ENCODE results near the gene SEPTIN11.

SEPTIN11 gene

DNA sequence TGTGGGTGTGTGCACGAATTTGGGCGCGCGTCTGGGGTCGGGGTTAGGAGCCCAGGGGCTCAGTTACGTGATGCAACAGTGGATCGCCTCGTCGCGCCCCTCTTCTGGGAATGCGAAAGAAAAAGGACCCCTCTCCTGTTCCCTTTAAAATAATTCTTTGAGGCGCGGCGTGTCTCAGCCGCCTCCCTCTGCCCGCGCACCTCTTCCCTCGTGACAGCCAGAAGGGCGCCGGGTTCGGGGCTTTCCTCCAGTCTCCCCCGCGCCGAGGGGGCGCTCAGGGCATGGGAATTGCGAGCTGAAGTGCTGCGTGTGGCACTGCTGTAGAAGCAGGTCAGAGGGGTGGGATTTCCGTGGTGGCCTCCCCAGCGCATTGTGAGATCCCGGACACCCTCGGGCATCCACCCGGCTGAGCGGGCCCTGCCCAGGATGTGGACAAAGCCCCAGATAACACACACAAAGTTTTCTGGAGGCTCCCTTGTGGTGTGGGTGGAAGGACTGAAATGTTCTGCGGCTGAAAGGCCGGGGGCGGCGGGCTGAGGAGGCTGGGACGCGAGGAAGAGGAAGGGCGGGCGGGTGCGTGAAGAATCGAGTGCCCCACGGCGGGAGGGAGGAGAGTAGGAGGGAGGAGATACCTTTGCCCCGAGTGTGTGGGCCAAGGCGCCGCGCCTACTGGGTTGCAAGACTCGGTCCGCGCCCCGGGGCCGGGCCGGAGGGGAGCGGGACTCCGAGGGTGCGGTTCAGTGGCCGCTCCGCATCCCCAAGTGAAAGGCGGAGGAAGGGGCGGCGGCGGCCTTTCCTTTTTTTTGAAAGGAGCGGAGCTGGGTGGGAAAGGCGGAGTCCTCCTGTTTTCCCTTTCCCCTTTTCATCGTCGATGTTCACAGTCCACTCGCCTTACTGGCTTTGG is 752 bp downstream of the SEPTIN11 start:
- Histone ChIP-seq H2AFZ (ENCODE audit: low read length) (no peak overlapping the region), H3K27me3 (ENCODE audit: insufficient read depth, low read length) (no peaks in the 10 kb centered on the region; the same call in 1 of the 2 replicates), H3K9ac (ENCODE audit: low read length) (peak overlapping the region; percentile 64), H3K9me2 (ENCODE audit: low read depth, low read length) (no peaks in the 10 kb centered on the region), H3K27ac (ENCODE audit: low read depth, low read length, poor library complexity, severe bottlenecking) (no peak overlapping the region), H3K9me3 (ENCODE audit: low read length) (no peaks in the 10 kb centered on the region), H3K79me2 (ENCODE audit: insufficient read depth, low read length) (no peaks in the 10 kb centered on the region), H3F3A (ENCODE audit: insufficient read depth, low read length) (no peaks in the 10 kb centered on the region), H3K4me1 (ENCODE audit: insufficient read depth, low read length, severe bottlenecking) (peaks cover 6% of the 10 kb centered on the region), H3K4me3 (ENCODE audit: low read depth, low read length, poor library complexity, severe bottlenecking) (peak overlapping the region; percentile 71), H3K36me3 (ENCODE audit: insufficient read depth, low read length) (no peaks in the 10 kb centered on the region), H4K20me1 (ENCODE audit: insufficient read depth, low read length) (no peaks in the 10 kb centered on the region), H3K4me2 (ENCODE audit: low read length) (peak overlapping the region; percentile 63)
- no peak for TF ChIP-seq EZH2 (IDR thresholded peaks at IDR 0.05; ENCODE audit: borderline replicate concordance, low read length)
- TF ChIP-seq, protein P1, sequence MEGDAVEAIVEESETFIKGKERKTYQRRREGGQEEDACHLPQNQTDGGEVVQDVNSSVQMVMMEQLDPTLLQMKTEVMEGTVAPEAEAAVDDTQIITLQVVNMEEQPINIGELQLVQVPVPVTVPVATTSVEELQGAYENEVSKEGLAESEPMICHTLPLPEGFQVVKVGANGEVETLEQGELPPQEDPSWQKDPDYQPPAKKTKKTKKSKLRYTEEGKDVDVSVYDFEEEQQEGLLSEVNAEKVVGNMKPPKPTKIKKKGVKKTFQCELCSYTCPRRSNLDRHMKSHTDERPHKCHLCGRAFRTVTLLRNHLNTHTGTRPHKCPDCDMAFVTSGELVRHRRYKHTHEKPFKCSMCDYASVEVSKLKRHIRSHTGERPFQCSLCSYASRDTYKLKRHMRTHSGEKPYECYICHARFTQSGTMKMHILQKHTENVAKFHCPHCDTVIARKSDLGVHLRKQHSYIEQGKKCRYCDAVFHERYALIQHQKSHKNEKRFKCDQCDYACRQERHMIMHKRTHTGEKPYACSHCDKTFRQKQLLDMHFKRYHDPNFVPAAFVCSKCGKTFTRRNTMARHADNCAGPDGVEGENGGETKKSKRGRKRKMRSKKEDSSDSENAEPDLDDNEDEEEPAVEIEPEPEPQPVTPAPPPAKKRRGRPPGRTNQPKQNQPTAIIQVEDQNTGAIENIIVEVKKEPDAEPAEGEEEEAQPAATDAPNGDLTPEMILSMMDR (IDR thresholded peaks at IDR 0.05; ENCODE audit: low read length), result no peak

DNA sequence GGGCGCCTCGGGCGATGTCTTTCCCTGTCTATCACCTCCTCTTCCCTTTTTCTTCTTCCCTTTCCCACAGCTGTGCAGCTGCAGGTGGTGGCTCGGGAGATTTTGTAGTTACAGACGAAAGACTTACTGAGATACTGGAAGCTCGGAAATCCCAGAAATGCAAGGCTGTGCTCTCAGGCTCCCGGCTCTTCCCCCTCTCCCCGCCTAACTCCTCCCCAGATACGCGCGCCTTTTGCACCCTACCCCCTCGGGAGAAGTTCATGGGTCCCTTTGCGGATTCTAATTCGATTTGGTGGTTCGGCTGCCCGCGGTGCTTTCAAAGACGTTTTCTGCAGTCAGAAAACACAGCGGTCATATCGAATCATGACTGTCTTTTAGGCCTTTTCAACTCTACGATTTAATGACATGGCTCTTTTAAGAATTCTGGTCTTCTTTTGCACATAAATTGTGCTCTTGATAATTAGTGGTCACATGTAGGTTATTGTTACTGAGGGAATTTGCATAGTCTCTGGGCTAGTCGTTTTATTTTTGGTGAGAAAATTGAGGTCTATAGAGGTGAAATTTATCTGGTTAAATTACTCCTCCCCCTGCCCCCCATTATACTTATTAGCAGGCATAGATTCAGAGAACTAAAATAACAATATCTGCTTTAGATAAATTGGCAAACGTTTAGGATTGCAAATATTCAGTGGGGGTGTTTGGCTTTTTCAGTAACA is 1.6 kb downstream of the SEPTIN11 start:
- H3K36me3 ChIP-seq (ENCODE audit: insufficient read depth, low read length), result no peaks in the 10 kb centered on the region
- no peak overlapping the region for H2AFZ ChIP-seq (ENCODE audit: low read length)
- H4K20me1 ChIP-seq (ENCODE audit: insufficient read depth, low read length), result no peaks in the 10 kb centered on the region
- H3K27me3 ChIP-seq (ENCODE audit: insufficient read depth, low read length), result no peaks in the 10 kb centered on the region; the same call in 1 of the 2 replicates
- no peaks in the 10 kb centered on the region for H3F3A ChIP-seq (ENCODE audit: insufficient read depth, low read length)
- peaks cover 6% of the 10 kb centered on the region for H3K4me1 ChIP-seq (ENCODE audit: insufficient read depth, low read length, severe bottlenecking)
- no peak overlapping the region for H3K27ac ChIP-seq (ENCODE audit: low read depth, low read length, poor library complexity, severe bottlenecking)
- no peaks in the 10 kb centered on the region for H3K9me3 ChIP-seq (ENCODE audit: low read length)
- H3K9ac ChIP-seq (ENCODE audit: low read length), result peak overlapping the region; percentile 64; the same call in 1 of the 2 replicates
- H3K79me2 ChIP-seq (ENCODE audit: insufficient read depth, low read length), result no peaks in the 10 kb centered on the region
- H3K4me3 ChIP-seq (ENCODE audit: low read depth, low read length, poor library complexity, severe bottlenecking), result peak overlapping the region; percentile 71
- H3K4me2 ChIP-seq (ENCODE audit: low read length), result peak overlapping the region; percentile 63
- no peaks in the 10 kb centered on the region for H3K9me2 ChIP-seq (ENCODE audit: low read depth, low read length)
- no peak for TF ChIP-seq EZH2 (IDR thresholded peaks at IDR 0.05; ENCODE audit: borderline replicate concordance, low read length)
- TF ChIP-seq, protein P1 (IDR thresholded peaks at IDR 0.05; ENCODE audit: low read length), result no peak

DNA sequence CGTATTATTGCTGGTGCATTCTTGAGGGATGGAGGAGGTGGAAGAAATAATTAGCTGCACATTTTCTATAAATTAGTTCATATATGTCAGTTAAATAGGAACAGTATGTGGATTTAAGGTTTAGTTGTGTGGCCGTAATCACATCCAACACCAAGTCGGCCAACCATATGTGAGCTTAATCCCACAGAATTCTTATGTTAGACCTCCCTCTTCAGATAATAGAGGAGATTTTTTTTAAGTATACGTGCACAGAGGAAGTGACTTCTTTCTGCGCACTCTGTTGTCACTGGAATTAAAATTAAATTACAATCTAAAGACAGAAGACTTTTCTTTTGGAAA is 2.1 kb downstream of the SEPTIN11 start:
- no peak overlapping the region for H3K4me2 ChIP-seq (ENCODE audit: low read length)
- H3K79me2 ChIP-seq (ENCODE audit: insufficient read depth, low read length), result no peaks in the 10 kb centered on the region
- H3K36me3 ChIP-seq (ENCODE audit: insufficient read depth, low read length), result no peaks in the 10 kb centered on the region; the same call in 1 of the 2 replicates
- peaks cover 6% of the 10 kb centered on the region for H3K4me1 ChIP-seq (ENCODE audit: insufficient read depth, low read length, severe bottlenecking)
- no peak overlapping the region for H2AFZ ChIP-seq (ENCODE audit: low read length)
- no peak overlapping the region for H3K27ac ChIP-seq (ENCODE audit: low read depth, low read length, poor library complexity, severe bottlenecking)
- H3K9me2 ChIP-seq (ENCODE audit: low read depth, low read length), result no peaks in the 10 kb centered on the region
- no peaks in the 10 kb centered on the region; the same call in 1 of the 2 replicates for H3K27me3 ChIP-seq (ENCODE audit: insufficient read depth, low read length)
- no peaks in the 10 kb centered on the region for H3K9me3 ChIP-seq (ENCODE audit: low read length)
- no peaks in the 10 kb centered on the region for H4K20me1 ChIP-seq (ENCODE audit: insufficient read depth, low read length)
- H3K4me3 ChIP-seq (ENCODE audit: low read depth, low read length, poor library complexity, severe bottlenecking), result no peak overlapping the region
- no peaks in the 10 kb centered on the region for H3F3A ChIP-seq (ENCODE audit: insufficient read depth, low read length)
- TF ChIP-seq, protein P1 (IDR thresholded peaks at IDR 0.05; ENCODE audit: low read length), result no peak
- no peak for TF ChIP-seq EZH2 (IDR thresholded peaks at IDR 0.05; ENCODE audit: borderline replicate concordance, low read length)
- H3K9ac ChIP-seq (ENCODE audit: low read length), result no peak overlapping the region

Measured in OCI-LY1 (cell line).